SJCRH30 (cell line): Measurements from ENCODE around the gene DYNLT4. TPM values are rescaled to one million over a fixed set of nuclear protein-coding genes. Genes with fewer than 3 reads are reported as not detected.
A peak's percentile ranks its signal among the peaks of the same experiment; 100 is the strongest.
"Not testable (repeated sequence)": the region's sequence is repeated elsewhere in the genome, so short reads cannot be mapped to it uniquely, and the experiment has no call there.

Experiments
- DNase-seq, 2 experiments: peaks; one replicate each; pipeline ENCODE4 v3.0.0-alpha.2; 2015 to 2020
- H3K27ac ChIP-seq: fragments of 250-450 bp; sonication (Bioruptor Pico); 2 replicates; pipeline ENCODE4 v1.5.1; 2020; ENCODE audit warnings: mild to moderate bottlenecking, moderate library complexity
- H3K27me3 ChIP-seq: fragments of 250-450 bp; sonication (Bioruptor Pico); 2 replicates; pipeline ENCODE4 v1.5.1; 2020; ENCODE audit warnings: mild to moderate bottlenecking, moderate library complexity
- H3K36me3 ChIP-seq: fragments of 250-450 bp; sonication (Bioruptor Pico); 2 replicates; pipeline ENCODE4 v1.5.1; 2020; ENCODE audit warnings: mild to moderate bottlenecking, moderate library complexity
- H3K4me1 ChIP-seq: fragments of 250-450 bp; sonication (Bioruptor Pico); 2 replicates; pipeline ENCODE4 v1.5.1; 2020; ENCODE audit warnings: mild to moderate bottlenecking, moderate library complexity
- H3K4me3 ChIP-seq: fragments of 250-450 bp; sonication (Bioruptor Pico); 2 replicates; pipeline ENCODE4 v1.5.1; 2020; ENCODE audit warnings: mild to moderate bottlenecking, moderate library complexity
- H3K9me3 ChIP-seq: fragments of 250-450 bp; sonication (Bioruptor Pico); replicated peaks from 2 replicates; pipeline ENCODE4 v1.5.1; 2020; ENCODE audit warnings: mild to moderate bottlenecking, moderate library complexity
- total RNA-seq: library from RNA; depleted of rRNA; stranded (reverse); fragments of >200 nt; shearing (Covaris generic); gene quantifications from 2 replicates; pipeline ENCODE4 v1.2.3, GENCODE V29; 2014; rRNA removed

DYNLT4 gene
- total RNA-seq, 1 experiment from 2014 or later, result not detected

DNA sequence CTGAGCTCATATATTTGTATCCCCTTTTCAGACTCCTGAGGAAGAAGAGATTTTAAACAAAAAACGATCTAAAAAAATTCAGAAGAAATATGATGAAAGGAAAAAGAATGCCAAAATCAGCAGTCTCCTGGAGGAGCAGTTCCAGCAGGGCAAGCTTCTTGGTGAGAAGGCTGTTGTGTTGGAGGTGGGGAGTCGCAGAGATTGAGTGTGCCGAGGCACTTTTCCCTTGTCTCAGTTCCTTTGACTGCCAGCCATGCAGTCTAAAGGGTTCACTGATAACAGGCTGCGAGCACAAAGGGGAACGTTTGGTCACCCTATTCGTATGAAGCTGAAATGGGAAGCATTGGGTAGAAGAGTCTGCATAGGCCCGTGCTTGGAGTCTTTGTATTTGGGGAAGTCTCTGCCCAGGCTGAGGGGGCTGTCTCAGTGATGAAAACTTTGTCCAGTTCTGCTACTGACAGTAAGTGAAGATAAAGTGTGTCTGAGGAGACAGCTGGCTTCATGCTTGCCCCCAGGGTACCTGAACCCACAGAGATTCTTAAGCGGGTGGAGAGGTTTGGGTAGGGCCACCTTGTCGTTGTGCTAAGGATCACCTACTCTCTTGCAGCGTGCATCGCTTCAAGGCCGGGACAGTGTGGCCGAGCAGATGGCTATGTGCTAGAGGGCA, 29.0 kb downstream of the DYNLT4 start:
- H3K27ac ChIP-seq, result no peak overlapping the region
- DNase-seq, result no peak
- H3K36me3 ChIP-seq, result peaks cover 58% of the 10 kb centered on the region
- no peak overlapping the region for H3K4me3 ChIP-seq
- H3K9me3 ChIP-seq, result no peaks in the 10 kb centered on the region
- 0 out of 2 replicates have a peak, but pooled peaks cover 12% of the 10 kb centered on the region for H3K4me1 ChIP-seq
- no peaks in the 10 kb centered on the region for H3K27me3 ChIP-seq

DNA sequence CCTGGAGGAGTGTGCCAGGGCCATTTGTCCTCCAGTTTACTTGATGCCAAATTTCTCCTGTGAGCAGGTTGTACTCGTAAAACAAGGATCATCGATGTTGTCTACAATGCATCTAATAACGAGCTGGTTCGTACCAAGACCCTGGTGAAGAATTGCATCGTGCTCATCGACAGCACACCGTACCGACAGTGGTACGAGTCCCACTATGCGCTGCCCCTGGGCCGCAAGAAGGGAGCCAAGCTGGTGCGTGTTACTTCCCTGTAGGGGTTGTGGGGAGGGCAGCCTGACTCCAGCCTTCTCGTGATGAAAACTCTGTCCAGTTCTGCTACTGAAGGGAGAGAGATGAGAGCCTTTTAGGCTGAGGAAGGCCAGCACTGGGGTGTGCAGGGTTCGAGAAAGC, 29.6 kb downstream of the DYNLT4 start:
- Histone ChIP-seq H3K36me3 (peaks cover 58% of the 10 kb centered on the region), H3K27me3 (no peaks in the 10 kb centered on the region), H3K4me3 (no peak overlapping the region; the same call in 1 of the 2 replicates), H3K4me1 (0 out of 2 replicates have a peak, but pooled peaks cover 12% of the 10 kb centered on the region), H3K9me3 (no peaks in the 10 kb centered on the region), H3K27ac (no peak overlapping the region)
- no peak for DNase-seq

DNA sequence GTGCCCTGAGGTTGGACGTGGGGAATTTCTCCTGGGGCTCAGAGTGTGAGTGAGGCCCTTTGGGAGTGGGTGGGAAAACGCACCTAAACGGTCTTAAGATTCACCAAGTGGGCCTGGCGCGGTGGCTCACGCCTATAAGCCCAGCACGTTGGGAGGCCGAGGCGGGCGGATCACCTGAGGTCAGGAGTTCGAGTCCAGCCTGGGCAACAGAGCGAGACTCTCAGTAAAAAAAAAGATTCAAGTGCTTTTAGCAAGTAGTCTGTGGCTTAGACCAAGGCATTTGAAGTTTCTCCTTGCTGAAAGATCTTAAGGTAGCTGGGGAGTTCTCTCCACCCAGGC, 30.5 kb downstream of the DYNLT4 start:
- Histone ChIP-seq H3K36me3 (peaks cover 58% of the 10 kb centered on the region), H3K27me3 (no peaks in the 10 kb centered on the region), H3K4me1 (0 out of 2 replicates have a peak, but pooled peaks cover 12% of the 10 kb centered on the region), H3K27ac (peak overlapping the region; percentile 83; the same call in 1 of the 2 replicates), H3K9me3 (no peaks in the 10 kb centered on the region), H3K4me3 (peak overlapping the region; percentile 67)
- no peak for DNase-seq

DNA sequence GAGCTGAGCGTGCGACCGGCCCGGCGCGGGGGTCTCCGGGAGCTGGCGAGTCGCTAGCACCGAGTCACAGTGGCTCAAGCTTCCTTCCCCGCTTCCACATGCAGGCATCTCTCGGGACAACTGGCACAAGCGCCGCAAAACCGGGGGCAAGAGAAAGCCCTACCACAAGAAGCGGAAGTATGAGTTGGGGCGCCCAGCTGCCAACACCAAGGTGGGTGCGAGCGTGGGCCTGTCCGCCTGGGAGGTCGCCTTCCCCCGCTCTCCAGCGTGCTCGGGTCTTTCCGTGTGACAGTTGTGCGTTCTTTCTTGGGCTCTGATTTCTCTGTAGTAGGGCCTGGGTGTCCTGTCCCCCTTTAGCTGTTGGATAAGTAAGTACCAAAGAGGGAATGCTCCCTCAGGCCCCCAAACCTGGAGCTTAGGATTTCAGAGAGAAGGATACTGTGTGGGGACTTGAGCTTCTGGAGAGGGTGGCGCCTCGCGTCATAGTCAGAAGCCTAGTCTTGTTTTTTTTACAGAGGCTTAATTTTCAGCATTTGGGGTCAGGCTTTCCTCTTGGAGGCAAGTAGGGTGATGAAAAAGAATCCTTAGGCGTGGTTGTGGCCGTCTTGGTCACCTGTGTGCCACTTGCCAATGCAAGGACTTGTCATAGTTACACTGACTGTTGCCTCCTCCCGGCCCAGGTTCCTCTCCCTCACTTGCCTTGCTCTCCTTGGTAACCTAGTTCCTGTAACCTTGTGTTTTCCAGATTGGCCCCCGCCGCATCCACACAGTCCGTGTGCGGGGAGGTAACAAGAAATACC, 31.0 kb downstream of the DYNLT4 start:
- DNase-seq, result peak in 1 of 2 experiments; percentile 27
- H3K36me3 ChIP-seq, result peaks cover 53% of the 10 kb centered on the region
- peak overlapping the region; percentile 67 for H3K4me3 ChIP-seq
- H3K27me3 ChIP-seq, result no peaks in the 10 kb centered on the region
- H3K9me3 ChIP-seq, result no peaks in the 10 kb centered on the region
- H3K4me1 ChIP-seq, result 0 out of 2 replicates have a peak, but pooled peaks cover 12% of the 10 kb centered on the region
- peak overlapping the region; percentile 83 for H3K27ac ChIP-seq

DNA sequence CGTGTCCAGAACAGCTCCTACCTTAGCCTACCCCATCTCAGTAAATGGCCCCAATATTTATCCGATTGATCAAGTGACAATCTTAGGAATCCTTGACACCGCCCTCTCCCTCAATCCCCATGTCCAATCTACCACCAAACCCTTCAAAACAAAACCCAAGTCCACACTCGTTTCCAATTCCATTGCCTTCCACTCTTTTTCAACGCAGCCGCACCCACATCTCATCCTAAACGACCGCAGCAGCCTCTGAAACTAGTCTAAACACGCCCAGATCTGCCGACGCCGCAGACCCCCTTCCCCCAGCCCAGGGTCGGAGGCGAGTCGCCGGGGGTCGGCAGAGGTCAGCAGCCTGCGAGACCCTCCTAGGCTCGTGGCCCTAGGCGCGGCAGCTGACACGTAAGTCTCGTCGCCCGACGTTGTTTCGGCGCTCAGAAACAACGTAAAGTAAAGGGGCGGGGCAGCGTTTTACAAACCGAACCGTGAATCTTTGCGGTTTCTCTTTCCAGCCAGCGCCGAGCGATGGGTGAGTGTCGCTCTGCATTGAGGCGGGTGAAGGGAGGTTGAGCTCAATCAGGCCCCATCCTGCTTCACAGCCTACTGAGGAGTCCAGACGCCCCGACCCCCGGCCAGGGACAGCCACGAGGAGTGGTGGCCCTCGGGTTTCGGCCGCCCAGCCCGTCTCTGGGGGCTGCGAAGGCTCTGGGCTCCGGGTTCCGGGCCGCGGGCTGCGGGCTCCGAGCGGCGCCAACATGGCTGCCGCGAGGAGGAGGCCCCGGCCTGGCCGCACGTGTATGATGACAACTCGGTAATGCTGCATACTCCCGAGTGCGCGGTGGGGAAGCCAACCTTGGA, 31.8 kb downstream of the DYNLT4 start, which contains the start of gene RPS8:
RPS8 (plus strand) TSS at position 463 of the 852 bp plus-strand sequence; CDS start at position 520, 57 bp downstream.
- Histone ChIP-seq H3K4me3 (peak within 1 kb of the TSS; percentile 67), H3K9me3 (no peaks in the 10 kb centered on the region), H3K27ac (peak within 1 kb of the TSS; percentile 83), H3K4me1 (0 out of 2 replicates have a peak, but pooled peaks cover 12% of the 10 kb centered on the region), H3K27me3 (no peaks in the 10 kb centered on the region), H3K36me3 (peaks cover 46% of the 10 kb centered on the region)
- peak; percentile 95 to 98 for DNase-seq

DNA sequence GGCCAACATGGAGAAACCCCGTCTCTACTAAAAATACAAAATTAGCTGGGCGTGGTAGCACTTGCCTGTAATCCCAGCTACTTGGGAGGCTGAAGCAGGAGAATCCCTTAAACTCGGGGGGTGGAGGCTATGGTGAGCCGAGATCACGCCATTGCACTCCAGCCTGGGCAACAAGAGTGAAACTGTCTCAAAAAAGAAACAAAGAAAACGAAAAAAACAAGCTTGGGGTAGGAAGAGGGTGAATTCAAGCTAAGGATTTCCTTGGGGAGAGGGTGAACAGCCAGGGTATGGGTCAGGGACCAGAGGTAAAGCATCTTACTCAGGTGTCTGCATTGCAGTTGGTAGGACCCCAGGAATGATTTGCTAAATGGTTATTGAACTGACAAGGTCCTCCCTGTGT, 40.7 kb downstream of the DYNLT4 start:
- not testable (repeated sequence) for H3K27me3 ChIP-seq, H3K9me3 ChIP-seq, H3K4me1 ChIP-seq, DNase-seq, H3K27ac ChIP-seq, H3K4me3 ChIP-seq
- H3K36me3 ChIP-seq, result peaks cover 54% of the 10 kb centered on the region

DNA sequence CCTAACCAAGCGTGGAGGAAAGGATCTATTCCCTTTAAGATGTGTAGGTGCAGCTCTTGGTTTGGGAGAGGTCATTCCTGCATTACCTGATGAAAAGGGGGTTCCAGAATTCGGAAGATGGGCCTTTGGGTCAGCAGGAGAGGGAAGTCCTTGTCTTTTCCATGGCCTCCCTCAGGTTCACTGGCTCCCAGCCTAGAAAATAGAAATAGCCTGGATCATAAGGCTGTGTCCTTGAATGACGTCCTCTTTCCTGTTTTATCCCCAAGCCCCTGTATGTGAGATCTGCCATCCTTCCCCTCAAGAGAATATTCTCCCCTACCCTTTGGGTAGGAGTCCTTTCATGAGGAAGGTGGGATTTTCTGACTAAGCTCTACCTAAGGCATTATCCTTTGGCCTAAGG, 46.3 kb downstream of the DYNLT4 start:
- no peaks in the 10 kb centered on the region for H3K27me3 ChIP-seq
- no peak overlapping the region for H3K4me3 ChIP-seq
- peaks cover 24% of the 10 kb centered on the region for H3K4me1 ChIP-seq
- peaks cover 93% of the 10 kb centered on the region for H3K36me3 ChIP-seq
- no peaks in the 10 kb centered on the region for H3K9me3 ChIP-seq
- DNase-seq, result no peak
- no peak overlapping the region for H3K27ac ChIP-seq

DNA sequence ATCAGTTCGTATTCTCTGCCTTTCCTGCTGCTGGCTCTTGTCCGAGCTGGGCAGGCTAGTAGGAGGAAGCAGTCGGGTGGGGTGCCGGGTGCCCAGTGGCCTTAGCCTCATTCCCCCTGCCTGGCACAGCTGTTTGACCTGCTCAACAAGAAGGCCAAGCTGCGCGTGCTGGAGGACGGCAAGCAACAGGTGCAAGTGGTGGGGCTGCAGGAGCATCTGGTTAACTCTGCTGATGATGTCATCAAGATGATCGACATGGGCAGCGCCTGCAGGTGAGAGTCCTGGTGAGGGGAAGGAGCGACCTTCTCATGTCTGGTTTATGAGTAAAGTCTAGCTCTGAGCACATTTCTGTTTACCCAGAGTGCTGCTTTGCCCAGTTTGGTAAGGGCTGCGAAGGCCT, 48.1 kb downstream of the DYNLT4 start:
- H3K27ac ChIP-seq, result peak overlapping the region; percentile 40
- H3K9me3 ChIP-seq, result no peaks in the 10 kb centered on the region
- no peaks in the 10 kb centered on the region for H3K27me3 ChIP-seq
- peak; percentile 75 to 84 for DNase-seq
- no peak overlapping the region for H3K4me3 ChIP-seq
- peaks cover 94% of the 10 kb centered on the region for H3K36me3 ChIP-seq
- H3K4me1 ChIP-seq, result peaks cover 24% of the 10 kb centered on the region

DNA sequence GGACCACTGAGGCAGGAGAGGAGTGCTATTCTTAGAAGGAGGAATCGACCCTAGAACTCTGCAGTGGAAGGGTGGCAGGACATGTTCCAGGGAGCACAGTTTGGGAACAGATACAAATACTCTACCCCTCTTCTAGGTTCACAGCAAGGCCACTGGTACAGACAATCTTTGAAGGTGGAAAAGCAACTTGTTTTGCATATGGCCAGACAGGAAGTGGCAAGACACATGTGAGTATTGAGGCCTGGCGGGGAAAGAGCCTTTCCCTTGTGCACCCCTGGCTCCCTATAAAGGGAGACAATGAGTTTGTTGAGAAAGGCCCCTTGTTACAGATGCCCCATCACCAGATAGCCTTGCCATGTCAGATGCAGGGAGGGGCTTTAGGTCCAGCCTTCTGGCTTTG, 49.7 kb downstream of the DYNLT4 start:
- no peak overlapping the region for H3K27ac ChIP-seq
- no peak overlapping the region for H3K4me3 ChIP-seq
- no peaks in the 10 kb centered on the region for H3K9me3 ChIP-seq
- DNase-seq, result no peak
- H3K4me1 ChIP-seq, result peaks cover 24% of the 10 kb centered on the region
- H3K36me3 ChIP-seq, result peaks cover 96% of the 10 kb centered on the region
- H3K27me3 ChIP-seq, result no peaks in the 10 kb centered on the region

Other genes with a start within 250 kb of the DYNLT4 start
- 1.6 and 2.3 TPM in 2 replicates for gene TMEM53, start 132.9 kb downstream of the DYNLT4 start, total RNA-seq
- gene ARMH1, start 132.6 kb downstream of the DYNLT4 start, total RNA-seq, result not detected in 2 replicates
- not detected in 2 replicates for gene RNU5D-1, start 76.2 kb downstream of the DYNLT4 start, total RNA-seq
- 120 and 124 TPM in 2 replicates for gene KIF2C, start 67.5 kb downstream of the DYNLT4 start, total RNA-seq
- 3,055 and 3,167 TPM in 2 replicates for gene RPS8, start 31.8 kb downstream of the DYNLT4 start, total RNA-seq
- gene BEST4, start 19.2 kb downstream of the DYNLT4 start, total RNA-seq, result not detected in 2 replicates
- gene PLK3, start 7.0 kb downstream of the DYNLT4 start, total RNA-seq, result 8.0 and 11.4 TPM in 2 replicates
- gene BTBD19, start 1.2 kb upstream of the DYNLT4 start, total RNA-seq, result 0.43 and 1.4 TPM in 2 replicates
- gene PTCH2, start 35.9 kb upstream of the DYNLT4 start, total RNA-seq, result 1.3 and 1.8 TPM in 2 replicates
- gene EIF2B3, start 179.2 kb upstream of the DYNLT4 start, total RNA-seq, result 40.1 TPM in 2 replicates
- 19.6 and 21.3 TPM in 2 replicates for gene HECTD3, start 204.0 kb upstream of the DYNLT4 start, total RNA-seq
- 116 and 131 TPM in 2 replicates for gene UROD, start 204.9 kb upstream of the DYNLT4 start, total RNA-seq